NCI-H748 (cell line): ENCODE results near the gene SPSB2.
"Not testable (repeated sequence)": the region's sequence is repeated elsewhere in the genome, so short reads cannot be mapped to it uniquely, and the experiment has no call there.

Experiments used
- DNase-seq: peaks from one replicate; lab custom pipeline; 2025; ENCODE audit not compliant: unreplicated experiment; lab: John Stamatoyannopoulos, UW

The SPSB2 gene

GRCh38 chr12:6871052-6871957, 1.8 kb downstream of the SPSB2 start:
- peak; percentile 24 for DNase-seq

GRCh38 chr12:6870304-6870703, 2.8 kb downstream of the SPSB2 start:
- DNase-seq: not testable (repeated sequence)

GRCh38 chr12:6869049-6870021, 3.8 kb downstream of the SPSB2 start:
- peak; percentile 73 for DNase-seq

GRCh38 chr12:6868211-6869048, 4.7 kb downstream of the SPSB2 start:
- no peak for DNase-seq

- DNase-seq: peak; percentile 72
Measured at GRCh38 chr12:6867413-6868210, 5.5 kb downstream of the SPSB2 start, which contains the start of gene TPI1. TSS of gene TPI1 (plus strand) at chr12:6867531. CDS start at chr12:6867567, 36 bp downstream.

- DNase-seq: peak; percentile 28
Measured at GRCh38 chr12:6866920-6867412, 6.1 kb downstream of the SPSB2 start.

- peak; percentile 47 for DNase-seq
Measured at GRCh38 chr12:6866163-6866919, 6.8 kb downstream of the SPSB2 start.

- not testable (repeated sequence) for DNase-seq
Measured at GRCh38 chr12:6865307-6865706, 7.8 kb downstream of the SPSB2 start.

GRCh38 chr12:6863586-6864321, 9.3 kb downstream of the SPSB2 start:
- DNase-seq: no peak

- no peak for DNase-seq
Measured at GRCh38 chr12:6863033-6863432, 10.1 kb downstream of the SPSB2 start.

GRCh38 chr12:6861391-6861790, 11.7 kb downstream of the SPSB2 start:
- no peak for DNase-seq

GRCh38 chr12:6860942-6861341, 12.2 kb downstream of the SPSB2 start:
- DNase-seq: no peak

- DNase-seq: no peak
Measured at GRCh38 chr12:6860116-6860515, 13.0 kb downstream of the SPSB2 start.

GRCh38 chr12:6858799-6859198, 14.3 kb downstream of the SPSB2 start:
- DNase-seq: no peak

GRCh38 chr12:6855322-6855721, 17.8 kb downstream of the SPSB2 start:
- no peak for DNase-seq

GRCh38 chr12:6854036-6854435, 19.1 kb downstream of the SPSB2 start:
- DNase-seq: no peak

- no peak for DNase-seq
Measured at GRCh38 chr12:6853626-6854025, 19.5 kb downstream of the SPSB2 start.

GRCh38 chr12:6852651-6853354, 20.3 kb downstream of the SPSB2 start:
- DNase-seq: peak; percentile 40
